Activated CD4-positive, CD25-positive, alpha-beta regulatory T cell (primary cell): Measurements from ENCODE around the gene SPG11.
A peak's percentile ranks its signal among the peaks of the same experiment; 100 is the strongest.
"Not testable (repeated sequence)": the region's sequence is repeated elsewhere in the genome, so short reads cannot be mapped to it uniquely, and the experiment has no call there.

Source experiments
- DNase-seq, 4 experiments: peaks; one replicate each; lab custom pipeline; 2025; lab: John Stamatoyannopoulos, UW

The SPG11 gene

GRCh38 chr15:44616974-44617373 lies 46.5 kb downstream of the SPG11 start:
- no peak for DNase-seq

GRCh38 chr15:44606740-44607139 lies 56.7 kb downstream of the SPG11 start:
- DNase-seq: no peak

GRCh38 chr15:44603126-44603525 lies 60.3 kb downstream of the SPG11 start:
- DNase-seq: no peak

GRCh38 chr15:44598892-44599291 lies 64.6 kb downstream of the SPG11 start:
- no peak for DNase-seq

GRCh38 chr15:44598066-44598465 lies 65.4 kb downstream of the SPG11 start:
- no peak for DNase-seq

GRCh38 chr15:44596511-44597010 lies 66.9 kb downstream of the SPG11 start:
- no peak for DNase-seq

GRCh38 chr15:44595656-44596510 lies 67.6 kb downstream of the SPG11 start:
- no peak for DNase-seq

- no peak for DNase-seq
These were observed 68.2 kb downstream of the SPG11 start for GRCh38 chr15:44595246-44595645.

GRCh38 chr15:44593042-44593736 lies 70.3 kb downstream of the SPG11 start:
- DNase-seq: no peak

GRCh38 chr15:44591326-44591725 lies 72.1 kb downstream of the SPG11 start:
- DNase-seq: no peak

- DNase-seq: no peak
These were observed 74.9 kb downstream of the SPG11 start for GRCh38 chr15:44588541-44588940.

GRCh38 chr15:44585633-44586032 lies 77.8 kb downstream of the SPG11 start:
- DNase-seq: no peak

GRCh38 chr15:44584162-44584749 lies 79.2 kb downstream of the SPG11 start:
- DNase-seq: peak; percentile 12 to 27 (median 19)

GRCh38 chr15:44580105-44580504 lies 83.4 kb downstream of the SPG11 start:
- no peak for DNase-seq

- no peak for DNase-seq
These were observed 88.7 kb downstream of the SPG11 start for GRCh38 chr15:44574734-44575133.

GRCh38 chr15:44573386-44573785 lies 90.1 kb downstream of the SPG11 start:
- no peak for DNase-seq

GRCh38 chr15:44570361-44570760 lies 93.1 kb downstream of the SPG11 start:
- DNase-seq: no peak

- DNase-seq: no peak
These were observed 94.1 kb downstream of the SPG11 start for GRCh38 chr15:44569316-44569715.

- DNase-seq: no peak
These were observed 95.1 kb downstream of the SPG11 start for GRCh38 chr15:44568338-44568737.

GRCh38 chr15:44566155-44566540 lies 97.3 kb downstream of the SPG11 start:
- DNase-seq: no peak

GRCh38 chr15:44565387-44566154 lies 97.9 kb downstream of the SPG11 start:
- no peak for DNase-seq

- DNase-seq: not testable (repeated sequence)
These were observed 102.5 kb downstream of the SPG11 start for GRCh38 chr15:44560926-44561325.
